DOHH2 (cell line): ENCODE measurements around the gene NBDY.
"Not testable (repeated sequence)": the region's sequence is repeated elsewhere in the genome, so short reads cannot be mapped to it uniquely, and the experiment has no call there.

Source experiments
- CTCF ChIP-seq: fragments of 200-600 bp; sonication (generic); IDR thresholded peaks from one replicate; pipeline ENCODE4 v1.5.1; 2014; ENCODE audit warnings: antibody characterized with exemption, mild to moderate bottlenecking, low read depth, low read length; ENCODE audit not compliant: poor library complexity, severe bottlenecking
- EZH2phosphoT487 ChIP-seq: fragments of 200-600 bp; sonication (generic); IDR thresholded peaks from 2 replicates; pipeline ENCODE4 v1.6.1; 2017; ENCODE audit warnings: borderline replicate concordance, mild to moderate bottlenecking, antibody characterized with exemption, low read length, moderate library complexity, mixed read lengths

GRCh38 chrX:56768120-56768660 lies 39.1 kb downstream of the NBDY start:
- not testable (repeated sequence) for TF ChIP-seq CTCF, EZH2phosphoT487
